ENCODE data around the gene PHAX.
A peak's percentile ranks its signal among the peaks of the same experiment; 100 is the strongest.
"Not testable (repeated sequence)": the region's sequence is repeated elsewhere in the genome, so short reads cannot be mapped to it uniquely, and the experiment has no call there.

The PHAX gene, protein sequence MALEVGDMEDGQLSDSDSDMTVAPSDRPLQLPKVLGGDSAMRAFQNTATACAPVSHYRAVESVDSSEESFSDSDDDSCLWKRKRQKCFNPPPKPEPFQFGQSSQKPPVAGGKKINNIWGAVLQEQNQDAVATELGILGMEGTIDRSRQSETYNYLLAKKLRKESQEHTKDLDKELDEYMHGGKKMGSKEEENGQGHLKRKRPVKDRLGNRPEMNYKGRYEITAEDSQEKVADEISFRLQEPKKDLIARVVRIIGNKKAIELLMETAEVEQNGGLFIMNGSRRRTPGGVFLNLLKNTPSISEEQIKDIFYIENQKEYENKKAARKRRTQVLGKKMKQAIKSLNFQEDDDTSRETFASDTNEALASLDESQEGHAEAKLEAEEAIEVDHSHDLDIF

DNA sequence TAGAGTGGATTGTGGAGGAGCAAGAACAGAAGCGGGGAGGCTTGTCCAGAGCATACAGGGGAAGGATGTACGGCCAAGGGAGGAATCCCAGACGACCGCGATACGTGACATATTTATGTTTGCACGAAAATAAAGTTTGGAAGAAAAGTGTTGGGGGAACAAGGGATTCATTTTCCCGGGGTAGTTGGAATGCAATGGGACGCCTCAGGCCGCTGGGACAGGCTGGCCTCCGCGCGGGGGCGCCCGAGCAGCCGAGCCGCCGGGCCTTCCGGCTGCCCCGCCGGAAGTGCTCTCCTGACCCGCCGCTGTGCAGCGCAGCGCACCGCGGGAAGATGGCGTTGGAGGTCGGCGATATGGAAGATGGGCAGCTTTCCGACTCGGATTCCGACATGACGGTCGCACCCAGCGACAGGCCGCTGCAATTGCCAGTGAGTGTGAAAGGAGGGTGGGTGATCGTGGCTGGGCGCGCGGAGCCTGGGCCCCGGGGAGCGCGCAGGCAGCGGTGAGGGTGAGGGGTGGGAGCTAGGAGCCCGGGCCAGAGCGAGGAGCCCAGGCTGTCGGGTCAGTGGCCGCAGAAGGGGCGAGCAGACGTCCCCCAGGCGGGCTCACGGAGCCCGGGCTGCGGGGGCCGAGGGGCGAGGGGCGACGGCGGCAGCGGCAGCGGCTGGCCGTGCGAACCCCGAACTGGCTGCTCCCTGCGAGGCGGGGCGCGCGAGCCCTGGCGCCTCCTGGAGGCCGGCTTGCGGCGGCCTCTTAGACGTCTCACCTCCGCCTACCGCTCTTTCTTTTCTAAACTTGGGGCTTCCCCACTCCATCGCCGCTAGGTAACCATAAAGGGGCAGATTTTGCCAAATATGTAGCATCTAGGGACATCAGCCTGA, at the start of gene PHAX:
Gene PHAX (plus strand): TSS at position 317 of the 881 bp plus-strand sequence. CDS start 16 bp downstream, at position 333.
- peak; percentile 61 for DNase-seq (ENCODE audit: low read depth)

DNA sequence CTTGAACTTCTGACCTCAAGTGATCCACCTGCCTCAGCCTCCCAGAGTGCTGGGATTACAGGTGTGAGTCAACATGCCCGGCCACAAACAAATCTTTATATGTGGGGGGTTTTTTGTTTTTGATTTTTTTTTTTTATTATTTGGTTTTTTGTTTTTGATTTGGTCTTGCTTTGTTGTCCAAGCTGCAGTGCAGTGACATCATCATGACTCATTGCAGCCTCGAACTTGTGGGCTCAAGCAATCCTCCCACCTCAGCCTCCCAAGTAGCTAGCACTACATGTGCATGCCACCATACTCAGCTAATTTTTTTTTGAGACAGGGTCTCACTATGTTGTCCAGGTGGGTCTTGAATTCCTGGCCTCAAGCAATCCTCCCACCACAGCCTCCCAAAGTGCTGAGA, 48.1 kb upstream of the PHAX start:
- no peak for DNase-seq (ENCODE audit: low read depth)

DNA sequence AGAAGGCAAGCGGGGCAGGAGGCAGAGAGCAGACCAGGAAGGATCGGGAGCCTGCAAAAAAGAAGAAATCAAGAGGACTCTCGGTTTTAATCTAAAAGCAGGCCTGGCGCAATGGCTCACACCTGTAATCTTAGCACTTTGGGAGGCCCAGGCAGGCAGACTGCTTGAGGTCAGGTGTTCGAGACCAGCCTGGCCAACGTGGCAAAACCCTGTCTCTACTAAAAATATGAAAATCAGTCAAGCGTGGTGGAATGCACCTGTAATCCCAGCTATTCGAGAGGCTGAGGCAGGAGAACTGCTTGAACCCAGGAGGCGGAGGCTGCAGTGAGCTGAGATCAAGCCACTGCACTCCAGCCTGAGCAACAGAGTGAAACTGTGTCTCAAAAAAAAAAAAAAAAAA, 45.6 kb upstream of the PHAX start:
- DNase-seq (ENCODE audit: low read depth) = not testable (repeated sequence)

DNA sequence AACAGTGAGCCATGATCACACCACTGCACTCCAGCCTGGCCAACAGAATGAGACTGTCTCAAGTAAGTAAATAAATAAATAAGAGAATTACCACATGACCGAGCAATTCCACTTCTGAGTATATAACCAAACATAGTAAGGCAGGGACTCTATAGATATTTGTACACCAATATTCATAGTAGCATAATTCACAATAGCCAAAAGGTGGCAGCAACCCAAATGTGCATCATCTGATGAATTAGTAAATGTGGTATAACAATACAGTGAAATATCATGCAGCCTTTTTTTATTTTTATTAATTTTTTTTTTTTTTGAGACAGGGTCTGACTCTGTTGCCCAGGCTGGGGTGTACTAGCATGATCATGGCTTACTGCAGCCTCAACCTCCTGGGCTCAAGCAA, 38.8 kb upstream of the PHAX start:
- no peak for DNase-seq (ENCODE audit: low read depth)

DNA sequence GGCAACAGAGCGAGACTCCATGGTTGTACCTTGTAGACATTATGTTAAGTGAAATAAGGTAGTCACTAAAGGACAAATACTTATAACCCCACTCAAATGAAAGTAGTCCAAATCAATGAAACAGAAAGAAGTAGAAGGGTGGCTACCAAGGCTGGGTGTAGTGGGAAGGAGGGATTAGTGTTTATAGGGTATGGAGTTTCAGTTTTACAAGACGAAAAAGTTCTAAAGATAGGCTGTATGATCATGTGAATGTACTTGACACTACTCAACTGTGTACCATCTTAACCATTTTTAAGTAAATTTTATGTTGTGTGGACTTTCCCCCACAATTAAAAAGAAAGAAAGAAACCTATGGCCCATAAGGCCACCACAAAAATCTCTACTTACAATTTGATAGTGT, 37.9 kb upstream of the PHAX start:
- no peak for DNase-seq (ENCODE audit: low read depth)

DNA sequence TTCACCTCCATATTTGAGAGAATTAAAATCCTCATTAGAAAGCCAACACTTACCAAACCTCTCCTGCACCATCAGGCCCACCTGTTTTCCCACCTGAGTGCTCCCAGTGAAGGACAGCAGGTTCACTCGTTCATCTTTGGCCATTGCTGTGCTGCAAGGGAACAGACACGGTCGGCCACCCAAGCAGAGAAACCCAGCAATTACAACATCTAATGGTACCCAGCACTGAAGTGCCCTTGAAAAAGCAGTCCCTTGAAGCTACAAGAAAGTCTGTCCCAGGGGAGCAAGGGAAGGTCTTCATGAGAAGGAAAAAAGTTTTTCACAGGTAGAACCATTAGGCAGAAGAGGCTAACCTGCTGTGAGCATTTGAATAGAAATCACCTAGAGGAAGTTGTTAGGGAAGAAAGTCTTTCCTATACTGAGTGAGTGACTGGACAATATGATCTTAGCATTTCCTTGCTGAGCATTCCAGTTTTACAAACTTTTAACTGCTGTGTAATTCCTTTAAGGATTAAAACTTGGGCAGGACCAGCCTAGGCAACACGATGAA, 32.5 kb upstream of the PHAX start:
- DNase-seq (ENCODE audit: low read depth) = no peak

DNA sequence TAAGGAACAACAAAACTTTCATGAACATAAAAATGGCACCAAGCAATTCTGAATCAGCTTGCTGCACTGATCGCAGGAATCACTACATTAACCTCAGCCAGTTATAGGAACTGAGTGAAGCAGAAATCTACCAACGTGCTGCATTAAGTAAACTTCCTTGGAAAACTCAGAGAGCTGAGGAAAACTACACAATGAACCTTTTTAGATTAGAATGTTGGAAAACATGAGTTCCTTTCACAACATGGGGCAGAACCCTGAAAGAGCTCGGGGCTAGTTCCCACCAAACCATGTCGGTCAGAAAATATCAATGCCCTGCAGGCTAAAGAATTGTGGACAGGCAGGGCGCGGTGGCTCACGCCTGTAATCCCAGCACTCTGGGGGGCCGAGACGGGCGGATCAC, 25.1 kb upstream of the PHAX start:
- DNase-seq (ENCODE audit: low read depth) = no peak

DNA sequence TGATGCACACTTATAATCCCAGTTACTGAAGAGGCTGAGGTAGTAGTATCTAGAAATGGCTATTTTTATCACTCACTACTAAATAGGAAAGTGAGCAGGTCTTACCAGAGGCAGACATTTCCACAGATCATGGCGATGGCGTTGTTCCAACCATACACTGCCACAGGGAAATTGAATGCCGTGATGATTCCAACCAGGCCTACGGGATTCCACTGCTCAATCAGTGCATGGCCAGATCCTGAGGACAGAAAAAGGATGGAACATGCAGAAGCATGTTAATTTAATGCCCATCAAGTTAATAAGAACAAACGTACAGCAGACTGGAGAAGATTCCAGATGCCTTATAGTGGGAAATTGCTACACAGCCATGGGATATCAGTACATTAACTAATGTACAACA, 23.8 kb upstream of the PHAX start:
- DNase-seq (ENCODE audit: low read depth) = no peak

DNA sequence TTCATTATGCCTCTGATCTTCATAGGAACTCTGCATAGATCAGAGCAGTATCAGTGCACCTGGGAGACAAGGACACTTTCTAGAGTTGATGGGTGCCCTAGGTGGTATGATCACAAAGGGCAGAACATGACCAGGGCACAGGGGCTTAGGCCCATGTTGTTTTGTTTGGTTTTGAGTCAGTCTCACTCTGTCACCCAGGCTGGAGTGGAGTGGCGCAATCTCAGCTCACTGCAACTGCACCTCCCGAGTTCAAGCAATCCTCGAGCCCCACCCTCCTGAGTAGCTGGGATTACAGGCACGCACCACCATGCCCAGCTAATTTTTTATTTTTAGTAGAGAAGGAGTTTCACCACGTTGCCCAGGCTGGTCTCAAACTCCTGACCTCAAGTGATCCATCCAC, 23.3 kb upstream of the PHAX start:
- DNase-seq (ENCODE audit: low read depth) = no peak

DNA sequence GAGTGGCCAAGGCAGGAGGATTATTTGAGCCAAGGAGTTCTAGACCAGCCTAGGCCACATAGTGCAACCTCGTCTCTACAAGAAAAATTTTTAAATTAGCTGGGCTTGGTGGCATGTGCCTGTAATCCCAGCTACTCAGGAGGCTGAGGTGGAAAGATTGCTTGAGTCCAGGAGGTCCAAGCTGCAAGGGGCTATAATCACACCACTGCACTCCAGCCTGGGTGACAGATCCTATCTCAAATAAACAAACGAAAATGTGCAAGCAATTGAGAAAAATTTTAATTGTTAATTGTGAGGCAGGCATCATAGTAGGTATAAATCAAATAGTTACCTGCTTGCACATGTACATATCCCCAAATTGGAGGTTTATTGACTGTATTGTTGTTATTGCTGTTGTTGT, 21.0 kb upstream of the PHAX start:
- DNase-seq (ENCODE audit: low read depth) = no peak

DNA sequence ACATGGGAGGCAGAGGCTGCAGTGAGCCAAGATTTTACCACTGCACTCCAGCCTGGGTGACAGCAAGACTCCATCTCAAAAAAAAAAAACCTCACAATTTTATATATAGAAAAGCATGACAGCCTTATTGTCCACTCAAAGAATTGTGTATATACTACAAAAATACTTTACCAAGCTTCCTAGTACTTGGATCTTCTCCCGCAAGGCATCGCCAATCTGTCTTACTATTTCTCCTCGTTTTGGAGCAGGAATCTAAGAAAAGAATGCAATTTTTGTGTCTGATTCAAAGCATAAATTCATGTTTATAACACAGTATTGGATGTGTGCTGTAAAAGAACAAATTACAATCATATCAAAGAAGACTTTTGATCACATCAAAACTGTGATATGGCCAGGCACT, 17.0 kb upstream of the PHAX start:
- DNase-seq (ENCODE audit: low read depth) = no peak

DNA sequence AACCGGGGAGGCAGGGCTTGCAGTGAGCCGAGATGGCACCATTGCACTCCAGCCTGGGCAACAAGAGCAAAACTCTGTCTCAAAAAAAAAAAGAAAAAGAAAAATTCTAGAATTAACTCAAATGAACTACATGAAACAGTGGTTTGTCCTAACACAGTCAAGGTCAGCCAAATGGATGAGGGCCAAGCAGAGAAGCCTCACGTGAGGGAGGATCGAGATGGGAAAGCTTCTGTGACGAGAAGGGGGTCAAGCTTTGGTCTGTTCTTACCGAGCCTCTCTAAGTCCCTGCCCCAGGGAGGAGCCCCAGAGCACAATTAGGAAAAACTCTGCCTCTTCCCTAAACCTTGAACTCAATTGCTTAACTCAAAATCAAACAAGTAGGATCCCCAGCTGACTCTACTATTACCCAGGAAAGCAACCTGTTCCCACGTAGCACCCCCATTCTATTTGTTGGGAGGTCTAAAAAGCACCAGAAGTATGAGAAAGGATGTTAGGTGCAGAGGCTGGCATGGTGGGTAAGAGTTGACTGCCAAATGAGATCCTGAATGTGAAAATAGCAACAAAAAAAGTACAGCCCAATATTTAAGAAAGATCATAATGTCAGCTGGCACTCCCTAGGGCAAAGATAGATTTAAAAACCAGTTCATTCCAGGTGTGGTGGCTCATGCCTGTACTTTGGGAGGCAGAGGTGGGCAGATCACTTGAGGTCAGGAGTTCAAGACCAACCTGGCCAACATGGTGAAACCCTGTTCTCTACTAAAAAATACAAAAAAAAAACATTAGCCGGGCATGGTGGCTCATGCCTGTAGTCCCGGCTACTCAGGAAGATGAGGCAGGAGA, 13.0 kb upstream of the PHAX start:
- DNase-seq (ENCODE audit: low read depth) = no peak

DNA sequence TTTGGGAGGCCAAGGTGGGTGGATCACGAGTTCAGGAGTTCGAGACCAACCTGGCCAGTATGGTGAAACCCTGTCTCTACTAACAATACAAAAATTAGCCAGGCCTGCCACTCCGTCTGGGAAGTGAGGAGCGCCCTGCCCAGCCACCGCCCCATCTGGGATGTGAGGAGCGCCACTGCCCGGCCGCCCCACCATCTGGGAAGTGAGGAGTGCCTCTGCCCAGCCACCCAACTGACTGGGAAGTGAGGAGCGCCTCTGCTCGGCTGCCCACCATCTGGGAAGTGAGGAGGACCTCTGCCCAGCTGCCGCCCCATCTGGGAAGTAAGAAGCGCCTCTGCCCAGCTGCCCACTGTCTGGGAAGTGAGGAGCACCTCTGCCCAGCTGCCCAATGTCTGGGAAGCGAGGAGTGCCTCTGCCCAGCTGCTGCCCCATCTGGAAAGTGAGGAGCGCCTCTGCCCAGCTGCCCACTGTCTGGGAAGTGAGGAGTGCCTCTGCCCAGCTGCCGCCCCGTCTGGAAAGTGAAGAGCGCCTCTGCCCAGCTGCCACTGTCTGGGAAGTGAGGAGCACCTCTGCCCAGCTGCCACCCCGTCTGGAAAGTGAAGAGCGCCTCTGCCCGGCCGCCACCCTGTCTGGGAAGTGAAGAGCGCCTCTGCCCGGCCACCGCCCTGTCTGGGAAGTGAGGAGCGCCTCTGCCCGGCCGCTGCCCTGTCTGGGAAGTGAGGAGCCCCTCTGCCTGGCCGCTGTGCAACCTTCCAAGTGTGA, 11.0 kb upstream of the PHAX start:
- DNase-seq (ENCODE audit: low read depth) = no peak

DNA sequence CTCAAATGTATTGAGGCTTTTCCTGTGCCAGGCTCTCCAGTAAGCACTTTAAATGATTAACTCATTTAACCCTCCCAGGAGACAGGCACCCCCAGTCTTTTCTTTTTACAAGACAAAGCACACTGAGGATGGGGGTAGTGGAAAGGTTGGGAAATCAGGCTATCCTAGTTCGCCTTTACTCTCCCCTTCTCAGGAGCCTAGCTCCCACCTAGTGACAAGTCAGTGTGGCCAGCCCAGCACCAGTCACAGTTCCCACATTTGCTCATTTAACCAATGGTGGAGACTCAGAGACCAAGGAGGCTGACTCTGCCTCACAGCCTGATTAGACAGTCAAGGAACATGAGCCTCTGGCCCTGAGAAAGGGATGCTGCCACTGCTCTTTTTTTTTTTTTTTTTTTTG, 9.2 kb upstream of the PHAX start:
- DNase-seq (ENCODE audit: low read depth) = no peak

DNA sequence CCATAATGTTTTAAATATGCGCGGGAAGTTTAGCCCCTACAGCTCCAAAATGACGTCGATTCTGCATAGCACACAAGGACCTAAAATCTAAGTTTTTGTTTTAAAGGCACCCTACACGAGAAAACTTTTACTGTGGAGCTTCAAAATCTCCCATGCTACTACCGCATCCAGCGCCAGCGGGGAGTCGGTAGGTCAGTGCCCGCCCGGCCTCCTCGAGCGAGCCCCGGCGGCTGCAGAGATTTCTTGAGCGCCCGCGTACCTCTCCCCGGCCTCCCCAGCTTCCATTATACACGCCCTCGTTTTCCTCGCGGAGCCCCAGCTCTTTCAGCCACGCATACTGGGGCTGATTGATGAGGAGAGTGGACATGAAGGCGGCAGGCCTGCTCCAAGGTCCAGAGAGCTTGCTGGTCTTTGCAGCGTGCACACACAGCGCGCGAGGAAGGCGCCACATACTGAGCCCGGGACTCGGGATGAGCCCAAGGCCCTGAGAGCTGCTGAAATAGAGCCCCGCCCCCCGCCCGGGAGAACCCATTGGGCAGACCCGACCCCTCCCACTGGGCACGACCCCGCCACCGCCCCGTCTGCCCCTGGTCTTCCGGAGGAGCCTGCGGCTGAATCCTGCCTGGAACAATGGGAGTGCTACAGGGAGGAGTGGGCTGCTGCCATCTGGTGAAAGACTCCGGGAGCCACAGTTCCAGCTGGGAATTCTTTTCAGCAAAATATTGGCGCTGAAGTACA, 5.8 kb upstream of the PHAX start, which contains the start of gene ALDH7A1:
Gene ALDH7A1 (minus strand): TSS at position 472 of the 738 bp plus-strand sequence. CDS start 21 bp downstream, at position 451.
- no peak for DNase-seq (ENCODE audit: low read depth)

DNA sequence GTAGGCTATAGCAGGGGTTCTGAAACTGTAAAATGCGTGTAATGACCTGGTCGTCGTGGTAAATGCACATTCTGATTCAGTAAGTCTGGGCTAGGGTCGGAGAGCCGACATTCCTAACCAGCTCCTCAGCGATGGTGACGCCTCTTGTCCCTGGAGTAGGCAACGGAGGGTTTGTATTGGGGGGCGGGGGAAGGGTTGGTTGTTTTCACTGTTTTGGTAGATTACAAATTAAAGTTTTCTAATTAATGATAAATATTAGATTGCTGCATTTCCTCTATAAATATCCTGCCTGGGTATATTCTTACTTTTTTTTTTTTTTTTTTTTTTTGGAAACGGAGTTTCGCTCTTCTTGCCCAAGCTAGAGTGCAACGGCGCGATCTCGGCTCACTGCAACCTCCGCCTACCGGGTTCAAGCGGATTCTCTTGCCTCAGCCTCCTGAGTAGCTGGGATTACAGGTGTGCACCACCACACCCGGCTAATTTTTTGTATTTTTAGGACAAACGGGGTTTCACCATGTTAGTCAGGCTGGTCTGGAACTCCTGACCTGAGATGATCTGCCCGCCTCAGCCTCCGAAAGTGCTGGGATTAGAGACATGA, 5.2 kb upstream of the PHAX start:
- DNase-seq (ENCODE audit: low read depth) = no peak

DNA sequence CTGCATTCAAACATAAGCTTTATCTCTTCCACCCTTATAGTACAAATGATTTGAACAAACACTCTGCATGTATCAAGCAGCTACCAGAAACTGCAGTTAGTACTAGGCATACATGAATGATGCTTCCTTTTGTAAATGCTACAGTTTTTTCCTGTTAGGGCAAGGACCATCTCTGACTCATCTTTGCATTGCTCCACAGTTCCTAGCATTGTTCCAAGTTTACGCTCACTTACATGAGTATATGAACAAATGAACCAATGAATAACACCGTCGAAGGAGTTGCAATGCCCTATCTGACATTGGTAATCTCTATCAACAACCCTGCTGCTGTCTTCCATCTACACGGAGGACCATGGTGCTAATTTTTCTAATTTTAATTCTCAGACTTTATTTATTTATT, 3.6 kb upstream of the PHAX start:
- DNase-seq (ENCODE audit: low read depth) = no peak

DNA sequence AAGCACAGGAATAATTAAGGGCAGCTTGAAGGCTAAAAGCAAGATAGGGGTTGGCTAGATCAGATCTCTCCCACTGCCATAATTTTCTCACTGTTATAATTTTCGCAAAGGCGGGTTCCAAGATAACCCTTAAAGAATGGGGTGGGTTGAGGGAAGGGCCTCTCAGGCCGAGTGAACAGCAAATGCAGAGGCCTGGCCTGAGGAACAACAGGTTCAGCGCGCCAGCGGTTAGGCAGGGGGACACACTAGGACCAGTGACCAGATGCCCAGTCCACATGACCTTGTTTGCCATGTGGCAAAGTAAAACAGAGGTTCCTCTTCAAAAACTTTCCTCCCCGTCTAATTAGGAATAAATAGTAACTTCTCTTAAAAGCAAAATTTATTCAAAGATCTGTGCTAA, 1.2 kb upstream of the PHAX start:
- DNase-seq (ENCODE audit: low read depth) = no peak

DNA sequence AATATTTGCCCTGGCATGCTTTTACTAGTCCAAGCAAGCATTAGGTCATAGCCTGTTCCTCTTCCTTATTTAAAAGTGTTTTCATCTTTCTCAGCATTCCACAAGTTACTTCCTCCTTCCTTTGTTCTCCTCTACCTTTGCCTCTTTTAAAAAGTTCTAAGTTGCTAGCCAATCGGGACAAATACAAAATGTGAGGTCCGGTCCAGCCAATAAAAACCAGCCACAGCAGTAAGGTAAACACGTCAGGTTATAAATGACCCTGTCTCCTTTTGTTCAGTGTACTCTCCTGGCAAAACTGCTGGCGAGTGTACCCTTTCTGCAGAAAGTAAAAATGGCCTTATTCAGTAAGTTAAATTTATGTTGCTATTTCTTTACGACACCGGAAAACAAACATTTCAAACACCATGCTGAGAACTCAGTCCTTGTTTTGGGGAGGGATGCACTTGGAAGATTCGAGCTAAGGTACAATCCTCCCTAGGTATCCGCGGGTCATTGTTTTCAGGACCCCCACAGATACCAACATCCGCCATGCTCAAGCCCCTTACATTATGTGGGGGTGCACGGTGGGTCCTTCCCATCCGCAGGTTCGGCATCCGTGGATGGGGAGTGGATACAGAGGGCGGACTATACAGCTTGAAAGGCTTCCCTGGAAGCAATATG, 646 bp upstream of the PHAX start:
- DNase-seq (ENCODE audit: low read depth) = not testable (repeated sequence)

Measured in stimulated activated CD8-positive, alpha-beta memory T cell treated with anti-CD3 and anti-CD28 coated beads, Interleukin-15, amount 100 ng/mL, for 24 hours (primary cell).